GM19324 (cell line): ENCODE data around the gene GRM8.

Experiments
- ATAC-seq: cut with Tn5 transposase; IDR thresholded peaks from one replicate; pipeline ENCODE4 v1.9.1; 2021; ENCODE audit warnings: mild to moderate bottlenecking, moderate library complexity; ENCODE audit not compliant: unreplicated experiment, low FRiP score

The GRM8 gene

GRCh38 chr7:127040042-127040441 is 212.7 kb downstream of the GRM8 start:
- ATAC-seq = no peak

GRCh38 chr7:127039541-127039940 is 213.2 kb downstream of the GRM8 start:
- ATAC-seq = no peak

GRCh38 chr7:127035203-127035849 is 217.4 kb downstream of the GRM8 start:
- ATAC-seq = no peak

GRCh38 chr7:127034186-127034806 is 218.4 kb downstream of the GRM8 start:
- ATAC-seq = no peak

GRCh38 chr7:127029823-127030222 is 222.9 kb downstream of the GRM8 start:
- ATAC-seq = no peak

- no peak for ATAC-seq
Observed at GRCh38 chr7:127021857-127022256, 230.9 kb downstream of the GRM8 start.

- no peak for ATAC-seq
Observed at GRCh38 chr7:127021019-127021738, 231.6 kb downstream of the GRM8 start.

GRCh38 chr7:127018889-127019288 is 233.9 kb downstream of the GRM8 start:
- no peak for ATAC-seq

- no peak for ATAC-seq
Observed at GRCh38 chr7:127017196-127017595, 235.5 kb downstream of the GRM8 start.

- no peak for ATAC-seq
Observed at GRCh38 chr7:127000725-127001124, 252.0 kb downstream of the GRM8 start.

- no peak for ATAC-seq
Observed at GRCh38 chr7:126996659-126997058, 256.1 kb downstream of the GRM8 start.

- no peak for ATAC-seq
Observed at GRCh38 chr7:126993626-126994213, 259.0 kb downstream of the GRM8 start.

GRCh38 chr7:126988022-126988421 is 264.7 kb downstream of the GRM8 start:
- ATAC-seq = no peak

- no peak for ATAC-seq
Observed at GRCh38 chr7:126979722-126980121, 273.0 kb downstream of the GRM8 start.

- no peak for ATAC-seq
Observed at GRCh38 chr7:126978865-126979264, 273.9 kb downstream of the GRM8 start.

GRCh38 chr7:126973066-126973465 is 279.7 kb downstream of the GRM8 start:
- ATAC-seq = no peak

GRCh38 chr7:126972571-126972970 is 280.2 kb downstream of the GRM8 start:
- no peak for ATAC-seq

GRCh38 chr7:126959649-126960048 is 293.1 kb downstream of the GRM8 start:
- no peak for ATAC-seq

- no peak for ATAC-seq
Observed at GRCh38 chr7:126958367-126958766, 294.4 kb downstream of the GRM8 start.

- no peak for ATAC-seq
Observed at GRCh38 chr7:126957443-126957842, 295.3 kb downstream of the GRM8 start.

- no peak for ATAC-seq
Observed at GRCh38 chr7:126953461-126953860, 299.3 kb downstream of the GRM8 start.
